Progenitor cell of endocrine pancreas (in vitro differentiated cells): ENCODE measurements around the gene TMEM26. TPM values are rescaled to one million over a fixed set of nuclear protein-coding genes. Genes with fewer than 3 reads are reported as not detected.

Source experiments
- DNase-seq: peaks from one replicate; pipeline ENCODE4 v3.0.0; 2021; ENCODE audit warnings: low spot score; ENCODE audit not compliant: unreplicated experiment
- H3K27ac Mint-ChIP-seq: 2 replicates; pipeline ENCODE4 v1.8.0; 2021; ENCODE audit warnings: mild to moderate bottlenecking, moderate library complexity, mixed read lengths
- H3K27me3 Mint-ChIP-seq: 2 replicates; pipeline ENCODE4 v1.8.0; 2021; ENCODE audit warnings: mixed read lengths
- H3K36me3 Mint-ChIP-seq: 2 replicates; pipeline ENCODE4 v1.8.0; 2022; ENCODE audit warnings: mixed read lengths; ENCODE audit not compliant: insufficient read depth
- H3K4me1 Mint-ChIP-seq: 2 replicates; pipeline ENCODE4 v1.8.0; 2021; ENCODE audit warnings: low read depth, mixed read lengths
- H3K4me3 Mint-ChIP-seq: 2 replicates; pipeline ENCODE4 v1.8.0; 2021; ENCODE audit warnings: low read depth, mild to moderate bottlenecking, moderate library complexity, mixed read lengths
- H3K9me3 Mint-ChIP-seq: 2 replicates; pipeline ENCODE4 v1.8.0; 2021; ENCODE audit warnings: low read depth, mixed read lengths
- CTCF ChIP-seq: fragments of 200-600 bp; sonication (generic); IDR thresholded peaks from one replicate; pipeline ENCODE4 v1.5.0; 2021; ENCODE audit warnings: antibody characterized with exemption, mild to moderate bottlenecking; ENCODE audit not compliant: unreplicated experiment
- total RNA-seq: library from RNA; stranded (reverse); gene quantifications from 2 replicates; pipeline ENCODE4 v1.2.1, GENCODE V29; 2021

The TMEM26 gene
- total RNA-seq, 1 donor from 2014 or later: 0.24 TPM

GRCh38 chr10:61465901-61466632 is 12.9 kb upstream of the TMEM26 start:
- Mint-ChIP-seq H3K4me1 (no peaks in the 10 kb centered on the region), H3K27me3 (no peaks in the 10 kb centered on the region), H3K4me3 (no peak overlapping the region), H3K9me3 (peaks cover 3% of the 10 kb centered on the region), H3K36me3 (no peaks in the 10 kb centered on the region), H3K27ac (no peak overlapping the region)
- TF ChIP-seq CTCF: no peak
- DNase-seq: no peak

GRCh38 chr10:61465171-61465496 is 12.0 kb upstream of the TMEM26 start:
- Mint-ChIP-seq H3K9me3 (peaks cover 3% of the 10 kb centered on the region), H3K27ac (no peak overlapping the region), H3K36me3 (no peaks in the 10 kb centered on the region), H3K4me3 (no peak overlapping the region), H3K27me3 (no peaks in the 10 kb centered on the region), H3K4me1 (no peaks in the 10 kb centered on the region)
- TF ChIP-seq CTCF: peak; percentile 15
- DNase-seq: no peak

GRCh38 chr10:61464461-61465170 is 11.4 kb upstream of the TMEM26 start:
- H3K4me1 Mint-ChIP-seq: no peaks in the 10 kb centered on the region

GRCh38 chr10:61463035-61463909 is 10.1 kb upstream of the TMEM26 start:
- Mint-ChIP-seq H3K4me3 (no peak overlapping the region), H3K9me3 (no peaks in the 10 kb centered on the region), H3K4me1 (no peaks in the 10 kb centered on the region), H3K36me3 (no peaks in the 10 kb centered on the region), H3K27me3 (peaks cover 4% of the 10 kb centered on the region), H3K27ac (no peak overlapping the region)
- no peak for TF ChIP-seq CTCF
- DNase-seq: no peak

More at GRCh38 chr10:61464461-61465170, 11.4 kb upstream of the TMEM26 start:
- H3K27me3 Mint-ChIP-seq: no peaks in the 10 kb centered on the region
- H3K9me3 Mint-ChIP-seq: peaks cover 3% of the 10 kb centered on the region
- H3K27ac Mint-ChIP-seq: no peak overlapping the region
- H3K4me3 Mint-ChIP-seq: no peak overlapping the region
- DNase-seq: no peak
- H3K36me3 Mint-ChIP-seq: no peaks in the 10 kb centered on the region
- TF ChIP-seq CTCF: no peak

GRCh38 chr10:61460835-61461234 is 7.7 kb upstream of the TMEM26 start:
- no peak overlapping the region for H3K4me3 Mint-ChIP-seq
- no peaks in the 10 kb centered on the region for H3K4me1 Mint-ChIP-seq
- H3K9me3 Mint-ChIP-seq: no peaks in the 10 kb centered on the region
- H3K36me3 Mint-ChIP-seq: no peaks in the 10 kb centered on the region
- H3K27ac Mint-ChIP-seq: no peak overlapping the region
- DNase-seq: no peak
- no peak for TF ChIP-seq CTCF
- peaks cover 21% of the 10 kb centered on the region for H3K27me3 Mint-ChIP-seq
